GM19239 (cell line): ENCODE data around the gene TBC1D2B.

Experiments
- DNase-seq: peaks from one replicate; pipeline ENCODE4 v3.0.0; 2011; ENCODE audit warnings: low spot score; ENCODE audit not compliant: insufficient read length
- FAIRE-seq: peaks from 2 replicates; lab custom pipeline; 2011; peaks lifted over from hg19 to GRCh38; lab: Jason Lieb, UNC

TBC1D2B gene

DNA sequence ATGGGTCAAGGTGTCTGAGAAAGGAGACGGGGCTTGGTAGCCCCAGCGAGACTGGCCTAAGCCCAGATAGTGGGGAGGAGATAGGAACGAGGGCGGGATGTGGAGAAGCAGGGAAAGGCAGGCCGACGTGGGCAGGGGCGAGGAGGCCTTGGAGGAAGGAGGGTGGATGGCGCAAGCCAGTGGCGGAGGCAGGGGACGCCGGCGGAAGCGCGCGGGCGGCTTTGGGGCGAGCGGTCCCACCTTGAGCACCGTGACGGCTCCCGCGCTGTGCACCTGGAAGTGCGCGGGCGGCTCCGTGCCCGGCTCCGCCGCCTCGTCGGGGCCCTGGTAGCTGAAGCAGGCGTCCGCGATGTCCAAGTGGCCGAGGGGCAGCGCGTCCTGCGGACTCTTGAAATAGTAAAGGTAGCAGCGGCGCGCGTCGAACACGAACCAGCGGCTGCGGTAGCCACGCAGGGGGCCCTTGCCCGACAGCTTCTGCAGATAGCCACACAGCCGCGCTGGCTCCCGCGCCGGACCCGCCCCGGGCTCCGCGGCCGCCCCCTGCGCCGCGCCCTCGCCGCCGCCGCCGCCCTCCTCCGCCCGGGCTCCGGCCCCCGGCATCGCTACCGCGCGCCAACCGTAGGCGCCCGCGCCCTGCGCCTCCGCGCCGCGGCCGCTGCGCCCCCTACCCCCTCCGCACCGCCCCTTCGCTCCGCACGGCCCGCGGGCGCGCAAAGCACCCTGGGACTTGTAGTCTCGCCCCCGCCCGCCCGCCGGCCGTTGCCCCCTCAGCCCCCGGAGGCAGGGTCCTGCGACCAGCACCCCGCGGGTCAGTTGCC lies at the start of gene TBC1D2B:
TSS of gene TBC1D2B (minus strand) at position 659 of the 818 bp plus-strand sequence. CDS start at position 600, 59 bp downstream.
- peak; percentile 73 for DNase-seq
- FAIRE-seq = no peak

DNA sequence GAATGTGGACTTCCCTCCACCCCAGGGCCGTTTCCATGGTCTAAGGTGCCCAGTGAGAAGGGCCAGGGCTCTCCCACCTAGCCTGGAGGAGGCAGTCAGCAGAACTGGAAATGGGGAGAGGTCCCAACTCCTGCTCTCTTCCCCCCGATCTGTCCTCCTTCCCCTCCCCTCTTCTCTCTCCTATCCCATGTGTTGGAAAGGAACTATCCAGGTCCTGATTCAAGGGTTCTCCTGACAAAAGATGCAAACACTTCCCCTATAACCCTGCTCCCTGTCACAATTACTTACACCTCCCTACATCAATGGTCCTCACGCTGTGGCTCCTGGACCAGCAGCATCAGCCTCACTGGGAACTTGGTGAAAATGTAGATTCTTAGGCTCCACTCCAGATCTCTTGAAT lies 47.8 kb upstream of the TBC1D2B start:
- FAIRE-seq (no peak), DNase-seq (no peak)

DNA sequence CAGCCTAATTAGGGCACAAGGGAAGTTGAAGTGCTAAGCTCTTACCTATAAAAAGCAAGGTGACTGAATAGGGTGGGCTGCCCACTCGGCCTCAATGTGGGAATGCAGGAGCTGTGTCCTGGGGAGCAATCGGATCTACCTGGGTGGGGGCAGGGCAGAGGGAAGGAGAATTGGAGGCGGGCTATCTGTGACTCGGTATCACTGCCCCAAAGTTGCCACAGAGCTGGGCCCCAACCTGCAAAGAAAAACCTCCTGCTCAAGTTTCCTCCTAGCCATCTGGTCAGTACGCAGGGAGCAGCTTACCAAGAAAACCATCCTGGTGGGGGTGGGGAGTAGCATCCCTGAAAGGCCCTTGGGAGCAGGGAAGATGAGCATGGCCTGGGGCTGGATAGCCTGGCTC lies 43.0 kb upstream of the TBC1D2B start:
- FAIRE-seq = no peak
- DNase-seq = no peak

DNA sequence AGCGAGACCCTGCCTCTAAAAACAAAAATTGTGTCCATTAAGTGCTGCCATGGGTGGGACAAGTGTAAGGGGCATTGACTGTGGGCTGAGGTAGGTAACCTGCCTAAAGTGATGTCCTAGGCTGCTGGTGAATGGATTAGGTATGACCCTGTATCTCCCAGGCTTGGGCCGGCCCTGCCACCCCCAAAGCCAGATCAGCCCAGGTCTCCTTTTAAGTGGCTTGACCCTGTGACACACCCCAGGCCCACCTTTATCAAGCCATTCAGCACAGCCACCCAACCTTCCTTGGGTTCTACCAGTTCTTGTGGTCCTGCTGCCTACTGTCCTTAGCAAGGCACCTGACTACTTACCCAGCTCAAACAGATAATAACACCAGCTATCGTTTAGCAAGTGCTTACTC lies 35.0 kb upstream of the TBC1D2B start:
- DNase-seq = no peak
- FAIRE-seq = no peak

DNA sequence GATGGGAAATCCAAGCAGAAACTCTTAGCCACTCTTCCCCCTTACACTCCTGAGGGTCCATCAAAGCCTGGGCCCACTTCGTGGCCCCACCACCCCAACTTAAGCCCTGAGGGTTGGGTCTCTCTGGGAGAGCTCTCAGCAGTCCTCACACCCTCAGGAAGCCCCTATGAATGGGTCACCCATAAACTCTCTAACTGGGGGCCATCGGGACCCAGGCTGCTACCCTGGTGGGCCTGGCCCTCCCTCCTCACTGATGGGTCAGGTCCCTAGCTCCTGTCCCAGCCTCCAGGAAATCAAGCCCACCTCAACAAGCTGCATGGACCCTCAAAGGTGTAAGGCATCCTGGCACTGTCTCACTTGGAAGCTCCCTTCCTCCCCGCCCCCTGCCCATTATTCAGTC lies 34.3 kb upstream of the TBC1D2B start:
- FAIRE-seq (no peak), DNase-seq (no peak)

DNA sequence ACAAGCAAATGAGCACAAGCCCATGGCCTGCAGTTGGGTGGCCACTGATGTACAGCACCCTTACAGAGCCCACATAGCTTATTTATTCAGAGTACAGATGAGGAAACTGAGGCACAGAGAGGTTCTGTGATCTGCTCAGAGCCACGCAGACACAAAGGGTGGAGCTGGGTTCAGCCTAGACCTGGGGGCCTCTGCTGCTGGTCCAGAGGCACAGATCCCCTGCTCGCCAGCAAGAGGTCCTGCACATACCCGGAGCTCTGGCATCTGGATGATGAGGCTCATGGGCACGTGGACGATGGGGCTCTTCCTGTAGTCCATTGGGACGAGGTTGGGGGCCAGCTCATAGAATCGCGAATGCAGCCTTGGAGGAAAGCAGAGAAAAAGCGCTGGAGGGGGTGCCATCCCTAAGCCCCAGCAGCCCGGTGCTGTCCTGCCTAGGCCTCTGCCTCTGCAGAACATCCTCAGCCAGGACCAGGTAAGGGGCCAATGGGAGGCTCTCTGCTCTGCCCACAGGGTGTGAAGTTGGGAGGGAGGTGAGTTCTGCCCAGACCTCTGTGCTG lies 33.5 kb upstream of the TBC1D2B start:
- DNase-seq = no peak
- no peak for FAIRE-seq

DNA sequence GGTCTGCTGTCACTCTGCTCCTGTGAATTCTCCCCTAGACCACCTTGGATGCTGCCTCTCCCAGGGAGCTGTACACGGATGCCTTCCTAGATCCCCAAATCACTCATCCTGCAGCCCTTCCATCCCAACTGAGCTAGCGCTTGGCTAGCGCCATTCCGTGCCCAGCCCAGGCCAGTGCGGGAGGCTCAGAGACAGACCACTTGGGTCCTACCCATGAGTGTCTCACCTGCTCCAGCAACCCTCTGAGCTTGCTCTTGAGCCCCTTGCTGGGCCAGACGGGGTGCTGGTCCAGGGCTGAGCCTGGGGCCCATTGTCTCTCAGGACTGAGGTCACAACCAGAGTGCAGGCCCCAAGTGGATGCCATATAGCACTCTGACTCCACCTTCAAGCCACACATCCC lies 32.6 kb upstream of the TBC1D2B start:
- no peak for FAIRE-seq
- no peak for DNase-seq

DNA sequence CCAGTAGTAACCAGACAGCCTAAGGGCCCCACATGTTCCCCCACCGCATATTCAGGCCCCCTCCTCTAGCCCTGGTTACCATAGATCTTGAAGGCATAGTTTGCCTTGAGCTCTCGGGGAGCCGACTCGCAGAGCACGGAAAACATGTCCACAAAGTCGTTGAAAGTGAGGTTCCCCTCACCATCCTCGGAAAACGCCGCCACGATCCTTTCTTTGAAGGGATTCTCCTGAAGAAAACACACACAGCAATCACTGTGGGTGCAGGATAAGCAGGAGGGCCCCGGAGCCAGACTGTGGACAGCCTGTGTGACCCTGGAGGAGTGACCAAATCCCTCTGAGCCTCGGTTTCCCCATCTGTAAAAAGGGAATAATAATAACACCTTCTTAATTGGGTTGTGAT lies 31.6 kb upstream of the TBC1D2B start:
- FAIRE-seq (no peak), DNase-seq (no peak)

DNA sequence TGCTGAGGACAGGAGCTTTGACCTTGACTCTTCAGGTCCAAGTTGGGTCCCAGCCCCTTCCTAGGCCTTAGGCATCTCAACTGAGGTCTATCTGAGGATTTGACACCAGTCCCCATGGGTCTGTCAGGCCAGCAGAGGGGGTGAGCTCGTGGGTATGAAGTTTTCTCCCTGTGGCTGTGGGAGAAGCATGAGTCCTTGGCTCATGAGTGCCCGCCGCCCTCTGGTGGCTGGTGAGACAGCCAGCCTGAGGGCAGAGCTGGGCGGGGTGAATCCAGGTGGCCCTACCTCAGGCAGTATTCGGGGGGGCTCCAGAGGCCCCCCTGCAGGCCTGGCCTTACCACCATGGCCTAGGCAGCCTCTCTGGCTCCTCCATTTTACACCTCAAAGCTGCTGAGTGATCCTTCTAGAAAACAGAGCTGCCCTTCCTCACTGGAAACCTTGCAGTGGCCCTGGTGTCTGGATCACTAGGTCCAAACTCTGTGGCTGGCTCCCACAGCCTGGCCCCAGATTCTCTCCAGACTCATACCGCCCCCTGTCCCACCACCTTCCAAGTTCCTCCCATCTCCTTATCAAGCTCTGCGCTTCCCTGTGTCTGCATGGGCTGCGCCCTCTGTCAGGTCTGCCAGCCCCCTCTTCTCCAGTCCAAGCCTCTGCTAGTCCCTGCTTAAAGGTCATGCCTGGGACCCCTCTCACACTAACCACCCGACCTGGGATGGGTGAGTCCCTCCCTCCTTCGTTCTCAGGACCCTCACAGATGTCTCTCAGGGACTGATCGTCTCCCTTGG lies 31.0 kb upstream of the TBC1D2B start:
- FAIRE-seq = peak; percentile 88
- DNase-seq = peak; percentile 66

DNA sequence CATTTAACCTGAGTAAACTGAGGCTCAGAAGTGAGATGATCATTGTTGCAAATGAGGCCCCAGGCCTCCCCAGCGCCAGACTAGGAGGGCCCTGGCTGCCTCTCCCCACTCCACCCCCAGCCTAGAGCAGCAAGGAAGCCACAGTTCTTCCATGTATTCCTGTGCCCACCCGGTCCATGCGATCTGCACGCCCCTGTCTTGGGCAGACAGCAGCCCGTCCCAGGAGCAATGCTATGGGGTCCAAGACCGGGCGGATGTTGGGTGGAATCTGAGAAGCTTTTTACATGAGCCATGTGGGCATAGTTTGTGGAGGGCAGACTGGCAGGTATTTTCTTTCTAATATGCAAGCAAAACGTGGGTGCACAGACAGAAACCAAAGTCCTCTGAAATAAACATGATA lies 30.0 kb upstream of the TBC1D2B start:
- no peak for DNase-seq
- FAIRE-seq = no peak

DNA sequence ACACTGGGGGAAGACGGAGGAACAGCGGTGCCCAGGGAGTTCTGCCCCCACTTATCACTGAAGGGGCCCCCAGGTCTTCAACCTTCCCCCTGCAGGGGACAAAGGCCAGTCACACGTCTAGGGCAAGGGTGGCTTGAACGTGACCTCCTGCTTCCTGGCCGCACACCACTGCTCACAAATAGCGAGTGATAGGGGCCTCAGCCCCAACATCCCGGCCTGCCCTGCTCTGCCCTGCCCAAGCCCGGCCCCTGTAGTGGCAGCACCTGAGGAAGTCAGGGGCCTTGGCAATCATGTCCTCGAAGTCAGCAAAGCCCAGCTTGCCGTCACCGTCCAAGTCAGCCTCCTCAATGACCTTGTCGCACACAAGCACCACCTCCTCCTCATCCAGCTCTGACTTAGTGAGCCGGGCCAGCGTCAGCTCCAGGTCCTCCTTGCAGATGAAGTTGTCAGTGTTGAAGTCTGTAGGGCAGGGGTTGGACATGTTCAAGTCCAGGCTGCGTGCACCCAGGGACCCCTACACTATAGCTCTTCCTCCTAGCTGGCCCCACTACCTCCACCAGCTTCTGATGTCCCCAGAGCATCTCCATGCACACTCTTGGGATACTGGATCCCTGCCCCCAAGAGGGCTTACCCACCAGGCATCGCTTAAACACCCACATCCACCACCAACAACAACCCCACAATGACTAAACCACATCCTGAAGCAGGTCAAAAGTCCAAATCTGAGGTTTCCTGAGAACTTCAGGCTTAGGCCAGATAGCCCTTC lies 28.1 kb upstream of the TBC1D2B start:
- no peak for DNase-seq

DNA sequence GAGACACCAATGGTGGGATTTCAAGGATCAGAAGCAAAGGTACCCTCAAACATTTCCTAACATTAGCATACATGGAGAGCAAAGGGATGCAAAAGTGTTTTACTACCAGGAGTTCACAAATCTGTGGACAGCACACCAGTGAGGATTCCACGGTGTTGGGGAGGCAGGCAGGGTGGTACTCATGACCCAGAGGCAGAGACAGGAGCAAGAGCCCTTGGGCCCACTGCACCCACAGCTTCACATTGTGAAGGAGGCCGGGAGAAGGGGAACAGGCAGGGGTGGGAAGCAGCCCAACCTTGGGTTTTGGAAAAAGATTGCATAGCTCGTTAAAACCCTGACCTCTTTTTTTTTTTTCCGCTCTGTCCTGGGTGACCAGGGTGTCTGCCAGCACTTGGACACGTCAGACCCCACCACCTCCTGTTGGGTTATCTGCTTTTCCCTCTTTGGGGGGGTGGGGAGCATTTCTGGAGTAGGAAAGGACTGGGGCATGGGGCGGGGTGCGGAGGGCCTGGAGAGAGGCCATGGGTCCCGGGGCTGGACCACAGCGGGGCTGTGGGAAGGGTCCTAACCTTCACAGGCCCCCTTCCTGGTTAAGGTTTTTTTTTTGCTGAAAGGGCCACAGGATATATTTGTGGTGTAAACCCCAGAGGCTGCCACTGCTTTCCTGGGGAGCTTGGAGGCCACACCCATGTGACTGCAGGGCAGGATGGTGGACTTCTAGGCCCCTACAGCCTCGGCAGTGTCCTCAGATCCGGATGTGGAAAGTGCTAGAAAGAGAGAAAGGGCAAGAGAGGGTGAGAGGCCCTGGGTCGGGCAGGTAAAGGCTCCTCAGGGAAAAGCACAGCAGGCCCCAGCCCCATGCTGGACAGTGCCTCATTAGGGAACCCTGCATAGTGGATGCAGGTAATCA lies 27.3 kb upstream of the TBC1D2B start:
- DNase-seq (no peak), FAIRE-seq (no peak)

More for the DNA sequence above, 28.1 kb upstream of the TBC1D2B start:
- FAIRE-seq = peak; percentile 80

DNA sequence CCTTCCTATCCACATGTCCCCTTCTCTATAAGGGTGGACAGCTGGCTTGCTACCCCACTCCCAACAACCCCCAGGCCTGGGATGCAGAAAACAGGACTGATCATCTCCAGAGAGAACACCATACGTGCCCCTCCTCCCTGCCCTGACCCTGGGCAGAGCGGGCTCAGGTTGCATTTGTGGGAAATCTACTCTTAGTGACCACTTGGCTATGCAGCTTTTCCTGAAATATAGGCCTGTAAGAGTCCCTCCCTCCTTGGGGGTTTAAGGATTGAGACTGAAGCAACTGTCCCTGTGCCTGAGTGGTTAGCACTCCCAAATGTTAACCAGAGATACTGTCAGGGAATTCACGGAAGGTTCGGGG lies 26.6 kb upstream of the TBC1D2B start:
- DNase-seq (no peak), FAIRE-seq (no peak)

DNA sequence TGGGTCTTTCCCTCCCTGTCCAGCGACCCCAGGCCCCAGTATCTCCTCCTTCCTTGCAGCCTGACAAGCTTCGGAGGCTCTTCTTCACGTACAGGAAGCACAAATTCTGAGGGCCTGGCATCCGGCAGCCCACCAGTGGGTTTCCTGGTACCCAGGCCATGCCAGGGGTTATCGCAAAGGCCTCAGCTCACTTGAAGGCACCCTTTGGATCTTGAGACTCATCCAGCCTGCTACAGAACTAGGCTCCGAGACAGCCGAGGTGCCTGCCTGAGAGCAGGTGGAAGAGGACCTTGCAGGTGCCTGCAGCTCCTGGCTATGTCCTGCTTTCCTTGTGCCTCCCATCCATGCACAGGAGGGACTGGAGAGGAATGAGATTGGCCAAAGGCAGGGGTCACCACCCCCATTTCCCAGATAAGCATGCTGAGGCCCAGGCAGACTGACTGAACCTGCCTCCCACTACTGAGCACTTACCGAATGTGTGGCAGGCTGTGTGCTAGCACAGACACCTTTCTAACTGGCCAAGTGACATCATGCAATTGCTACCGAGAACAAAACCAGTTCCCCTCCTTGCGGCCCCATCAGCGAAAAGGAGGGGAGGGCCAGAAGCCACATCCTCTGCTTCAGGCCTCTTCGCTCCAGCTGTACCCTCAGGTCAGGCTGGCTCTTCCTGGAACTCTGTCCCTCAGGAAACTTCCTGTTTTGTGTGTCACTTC lies 26.1 kb upstream of the TBC1D2B start:
- DNase-seq = peak; percentile 83
- peak; percentile 99 for FAIRE-seq

DNA sequence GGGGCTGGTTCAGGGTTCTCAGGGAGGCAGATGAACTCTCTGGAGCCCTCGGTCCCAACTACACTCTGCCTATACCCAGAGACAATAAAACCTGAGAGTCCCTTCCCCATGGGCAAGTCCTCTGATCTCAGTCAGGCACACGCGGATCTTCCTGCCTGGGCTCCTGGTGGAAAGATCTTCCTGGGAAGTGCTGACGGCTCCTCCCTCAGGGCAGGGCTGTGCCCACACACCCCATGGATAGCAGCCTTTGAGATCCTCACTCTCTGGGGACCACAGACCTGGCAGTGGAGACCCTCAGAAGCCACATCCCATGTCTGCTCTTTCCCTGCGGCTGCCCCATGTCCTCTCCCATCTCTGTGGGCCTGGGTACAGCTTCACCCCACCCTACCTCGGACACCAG lies 25.2 kb upstream of the TBC1D2B start:
- DNase-seq = no peak
- no peak for FAIRE-seq

DNA sequence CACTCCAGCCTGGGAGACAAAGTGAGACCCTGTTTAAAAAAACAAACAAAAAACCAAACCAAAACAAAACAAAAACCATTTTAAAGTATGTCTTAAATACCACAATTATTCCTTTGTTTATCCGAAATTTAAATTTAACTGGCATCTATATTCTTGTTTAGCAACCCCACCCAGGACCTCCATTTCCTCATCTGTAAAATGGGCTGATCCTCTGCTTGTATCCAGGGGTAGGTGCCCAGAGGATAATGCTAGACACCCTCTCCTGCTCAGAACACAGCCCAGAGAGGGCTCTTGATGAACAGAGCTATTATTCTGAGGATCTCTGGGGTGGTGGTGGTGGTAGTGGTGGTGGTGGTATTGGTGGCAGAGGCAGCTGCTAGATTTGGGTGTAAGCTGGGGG lies 24.7 kb upstream of the TBC1D2B start:
- no peak for FAIRE-seq
- no peak for DNase-seq

DNA sequence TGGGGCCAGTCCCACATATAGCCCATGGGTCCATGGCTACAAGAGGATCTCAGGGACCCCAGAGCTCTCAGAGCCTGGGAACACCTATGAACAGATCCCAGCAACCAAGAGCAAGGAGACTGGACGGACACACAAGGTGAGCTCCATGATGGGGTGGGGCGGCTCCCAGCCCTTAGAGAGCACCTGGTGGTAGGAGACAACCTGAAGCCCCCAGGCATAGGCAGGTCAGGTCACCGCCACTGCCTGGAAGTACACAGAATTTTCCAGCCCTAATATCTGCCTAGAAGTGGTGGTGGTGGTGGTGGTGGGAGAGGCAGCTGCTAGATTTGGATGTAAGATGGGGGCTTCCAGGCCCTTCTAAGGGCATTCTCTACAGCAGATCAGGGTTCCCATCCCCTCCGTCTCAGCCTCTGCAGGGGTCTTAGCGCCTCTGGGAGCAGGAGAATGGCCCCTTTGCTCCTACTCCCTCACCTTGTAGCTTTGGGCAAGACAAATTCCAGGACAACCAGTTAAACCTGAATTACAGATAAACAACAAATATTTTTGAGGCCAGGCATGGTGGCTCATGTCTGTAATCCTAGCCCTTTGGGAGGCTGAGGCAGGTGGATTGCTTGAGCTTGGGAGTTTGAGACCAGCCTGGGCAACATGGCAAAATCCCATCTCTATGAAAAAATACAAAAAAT lies 24.1 kb upstream of the TBC1D2B start:
- DNase-seq (no peak), FAIRE-seq (no peak)

DNA sequence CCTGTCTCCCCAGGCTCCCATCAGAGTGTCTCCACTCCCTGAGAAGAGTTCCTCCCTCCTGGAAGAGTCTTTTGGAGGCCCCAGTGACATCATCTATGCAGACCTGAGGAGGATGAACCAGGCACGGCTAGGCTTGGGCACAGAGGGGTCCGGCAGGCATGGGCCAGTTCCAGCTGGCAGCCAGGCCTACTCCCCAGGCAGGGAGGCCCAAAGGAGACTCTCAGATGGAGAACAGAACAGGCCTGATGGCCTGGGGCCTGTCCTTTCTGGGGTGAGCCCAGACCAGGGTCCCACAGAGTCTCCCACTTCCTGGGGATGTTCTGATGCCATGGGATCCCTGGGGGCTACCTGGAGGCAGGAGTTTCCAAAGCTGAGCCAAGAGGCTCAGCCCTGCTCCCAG lies 23.4 kb upstream of the TBC1D2B start:
- FAIRE-seq (no peak), DNase-seq (no peak)
